ENCODE measurements around the gene ZNF276. TPM values are rescaled to one million over a fixed set of nuclear protein-coding genes. Genes with fewer than 3 reads are reported as not detected.

ZNF276 gene
- total RNA-seq, 4 donors from 2014 or later: 18.1 to 43.3 (median 34.1) TPM

DNA sequence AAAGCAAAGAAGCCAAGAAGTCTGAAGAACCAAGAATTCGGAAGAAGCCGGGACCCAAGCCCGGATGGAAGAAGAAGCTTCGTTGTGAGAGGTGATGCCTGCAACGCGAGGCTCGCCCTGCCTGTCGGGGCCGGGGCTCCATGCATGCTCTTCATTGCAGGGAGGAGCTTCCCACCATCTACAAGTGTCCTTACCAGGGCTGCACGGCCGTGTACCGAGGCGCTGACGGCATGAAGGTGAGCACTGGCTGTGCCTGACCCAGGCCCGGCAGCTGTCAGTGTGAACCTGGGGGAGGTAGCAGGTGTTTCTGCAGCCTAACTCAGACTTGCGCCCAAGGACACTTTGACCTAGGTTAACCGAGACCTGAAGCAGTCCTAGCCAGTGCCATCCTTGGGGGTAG is 12.0 kb downstream of the ZNF276 start:
- no peaks in the 10 kb centered on the region for H3K27me3 ChIP-seq
- 87 to 94% methylated on average over 9 to 12 of the region's 17 CpGs for WGBS, 2 donors
- no peak for DNase-seq
- no peak overlapping the region for H3K27ac ChIP-seq
- H3K36me3 ChIP-seq: peaks cover 62 to 100% (median 84%) of the 10 kb centered on the region in 3 donors
- intact Hi-C loops (cut with DNase I): no loop called here
- H3K9me3 ChIP-seq: no peaks in the 10 kb centered on the region
- no peak overlapping the region for H3K4me3 ChIP-seq
- no peaks in the 10 kb centered on the region for H3K4me1 ChIP-seq
- TF ChIP-seq, protein P1, sequence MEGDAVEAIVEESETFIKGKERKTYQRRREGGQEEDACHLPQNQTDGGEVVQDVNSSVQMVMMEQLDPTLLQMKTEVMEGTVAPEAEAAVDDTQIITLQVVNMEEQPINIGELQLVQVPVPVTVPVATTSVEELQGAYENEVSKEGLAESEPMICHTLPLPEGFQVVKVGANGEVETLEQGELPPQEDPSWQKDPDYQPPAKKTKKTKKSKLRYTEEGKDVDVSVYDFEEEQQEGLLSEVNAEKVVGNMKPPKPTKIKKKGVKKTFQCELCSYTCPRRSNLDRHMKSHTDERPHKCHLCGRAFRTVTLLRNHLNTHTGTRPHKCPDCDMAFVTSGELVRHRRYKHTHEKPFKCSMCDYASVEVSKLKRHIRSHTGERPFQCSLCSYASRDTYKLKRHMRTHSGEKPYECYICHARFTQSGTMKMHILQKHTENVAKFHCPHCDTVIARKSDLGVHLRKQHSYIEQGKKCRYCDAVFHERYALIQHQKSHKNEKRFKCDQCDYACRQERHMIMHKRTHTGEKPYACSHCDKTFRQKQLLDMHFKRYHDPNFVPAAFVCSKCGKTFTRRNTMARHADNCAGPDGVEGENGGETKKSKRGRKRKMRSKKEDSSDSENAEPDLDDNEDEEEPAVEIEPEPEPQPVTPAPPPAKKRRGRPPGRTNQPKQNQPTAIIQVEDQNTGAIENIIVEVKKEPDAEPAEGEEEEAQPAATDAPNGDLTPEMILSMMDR (IDR thresholded peaks at IDR 0.05): no peak

DNA sequence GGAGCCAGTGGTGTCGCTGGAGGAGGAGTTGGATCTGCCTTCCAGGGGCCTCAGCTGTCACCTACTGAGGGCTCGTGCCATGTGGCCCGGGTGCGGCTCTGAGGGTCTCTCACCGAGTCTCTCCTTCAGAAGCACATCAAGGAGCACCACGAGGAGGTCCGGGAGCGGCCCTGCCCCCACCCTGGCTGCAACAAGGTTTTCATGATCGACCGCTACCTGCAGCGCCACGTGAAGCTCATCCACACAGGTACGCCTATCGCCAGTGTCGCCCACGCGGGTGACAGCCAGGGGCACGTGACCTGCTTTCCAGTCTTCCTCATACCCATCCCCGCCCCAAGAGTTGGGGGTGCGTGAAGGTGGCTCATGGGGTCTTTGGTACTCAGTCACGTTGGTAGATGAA is 12.5 kb downstream of the ZNF276 start:
- no peak overlapping the region for H3K27ac ChIP-seq
- H3K4me1 ChIP-seq: no peaks in the 10 kb centered on the region
- TF ChIP-seq, protein P1 (IDR thresholded peaks at IDR 0.05): no peak
- TF ChIP-seq POLR2A (IDR thresholded peaks at IDR 0.05): no peak
- no peak for DNase-seq
- intact Hi-C loops (cut with DNase I): no loop called here
- peaks cover 66 to 100% (median 87%) of the 10 kb centered on the region in 3 donors for H3K36me3 ChIP-seq
- H3K9me3 ChIP-seq: no peaks in the 10 kb centered on the region
- WGBS, 2 donors: 93% methylated on average over 21 of the region's 21 CpGs; no CpG with 5 or more reads in 1 of the 2 donors
- no peaks in the 10 kb centered on the region for H3K27me3 ChIP-seq
- no peak overlapping the region for H3K4me3 ChIP-seq

GRCh38 chr16:89736554-89736953 is 15.2 kb downstream of the ZNF276 start:
- Histone ChIP-seq H3K9me3 (no peaks in the 10 kb centered on the region), H3K27me3 (no peaks in the 10 kb centered on the region), H3K27ac (no peak overlapping the region), H3K36me3 (peaks cover 64 to 99% (median 74%) of the 10 kb centered on the region in 3 donors), H3K4me3 (no peak overlapping the region), H3K4me1 (no peaks in the 10 kb centered on the region)
- intact Hi-C loops (cut with DNase I): no loop called here
- TF ChIP-seq, protein P1 (IDR thresholded peaks at IDR 0.05): no peak
- TF ChIP-seq POLR2A (IDR thresholded peaks at IDR 0.05): no peak
- DNase-seq: no peak
- 100% methylated on average over 1 of the region's 3 CpGs for WGBS, 2 donors

GRCh38 chr16:89737341-89738071 is 16.2 kb downstream of the ZNF276 start:
- H3K4me1 ChIP-seq: no peaks in the 10 kb centered on the region
- intact Hi-C loops (cut with DNase I): no loop called here
- TF ChIP-seq, protein P1 (IDR thresholded peaks at IDR 0.05): no peak
- no peak for TF ChIP-seq POLR2A (IDR thresholded peaks at IDR 0.05)
- H3K27ac ChIP-seq: no peak overlapping the region
- H3K9me3 ChIP-seq: no peaks in the 10 kb centered on the region
- H3K36me3 ChIP-seq: peaks cover 58 to 94% (median 72%) of the 10 kb centered on the region in 3 donors
- H3K4me3 ChIP-seq: no peak overlapping the region
- no peak for DNase-seq
- 83 to 86% methylated on average over 15 to 18 of the region's 20 CpGs for WGBS, 2 donors
- H3K27me3 ChIP-seq: no peaks in the 10 kb centered on the region

GRCh38 chr16:89738072-89738377 is 16.7 kb downstream of the ZNF276 start:
- WGBS, 2 donors: 97% methylated on average over 6 of the region's 14 CpGs; no CpG with 5 or more reads in 1 of the 2 donors
- H3K27me3 ChIP-seq: no peaks in the 10 kb centered on the region
- no peaks in the 10 kb centered on the region for H3K9me3 ChIP-seq
- no peak for TF ChIP-seq POLR2A (IDR thresholded peaks at IDR 0.05)
- TF ChIP-seq, protein P1 (IDR thresholded peaks at IDR 0.05): no peak
- H3K4me1 ChIP-seq: no peaks in the 10 kb centered on the region
- no peak for DNase-seq
- no peak overlapping the region for H3K27ac ChIP-seq
- no peak overlapping the region for H3K4me3 ChIP-seq
- H3K36me3 ChIP-seq: peaks cover 56 to 89% (median 67%) of the 10 kb centered on the region in 3 donors
- intact Hi-C loops (cut with DNase I): no loop called here
